Esophagus squamous epithelium (tissue), 4 donors: ENCODE measurements around the gene IZUMO1R.

Source experiments
- CTCF ChIP-seq, 6 experiments: fragments of 450-650 bp in 4 of 6; fragments of 200-600 bp in 2 of 6; sonication (generic) in 2 of 6; IDR thresholded peaks; one replicate each; pipeline ENCODE4 v1.5.1; 2016 to 2019; ENCODE audit warnings: antibody characterized with exemption in 6 of 6, mild to moderate bottlenecking in 4 of 6, moderate library complexity in 4 of 6
- POLR2A ChIP-seq, 4 donors: fragments of 450-650 bp; IDR thresholded peaks; one replicate each; pipeline ENCODE4 v1.6.1; 2017; ENCODE audit warnings: antibody characterized with exemption in 4 of 4, mild to moderate bottlenecking in 4 of 4, moderate library complexity in 3 of 4

GRCh38 chr11:94281324-94281723, 23.1 kb upstream of the IZUMO1R start:
- TF ChIP-seq CTCF (IDR thresholded peaks at IDR 0.05) (no peak), POLR2A (IDR thresholded peaks at IDR 0.05) (no peak)
